Cardiac fibroblast (primary cell): ENCODE results near the gene RPGRIP1.
"Not testable (repeated sequence)": the region's sequence is repeated elsewhere in the genome, so short reads cannot be mapped to it uniquely, and the experiment has no call there.

Source experiments
- DNase-seq, 2 donors: peaks; one replicate each; pipeline versions ENCODE4 v3.0.0 to v3.0.0-alpha.2; 2010; ENCODE audit warnings: low read depth in 2 of 2
- H3K4me3 ChIP-seq, 2 donors: replicated peaks in 1 of 2; 1 replicate in 1 of 2; 2 replicates in 1 of 2; pipeline ENCODE4 v1.5.1; 2011; ENCODE audit warnings: low read depth in 2 of 2, low read length in 2 of 2, mild to moderate bottlenecking in 2 of 2, moderate library complexity in 1 of 2
- TF ChIP-seq, protein P1 (sequence below): IDR thresholded peaks from one replicate; pipeline ENCODE4 v1.5.1; 2011; ENCODE audit warnings: low read depth, mild to moderate bottlenecking, low read length, inconsistent platforms

The RPGRIP1 gene

DNA sequence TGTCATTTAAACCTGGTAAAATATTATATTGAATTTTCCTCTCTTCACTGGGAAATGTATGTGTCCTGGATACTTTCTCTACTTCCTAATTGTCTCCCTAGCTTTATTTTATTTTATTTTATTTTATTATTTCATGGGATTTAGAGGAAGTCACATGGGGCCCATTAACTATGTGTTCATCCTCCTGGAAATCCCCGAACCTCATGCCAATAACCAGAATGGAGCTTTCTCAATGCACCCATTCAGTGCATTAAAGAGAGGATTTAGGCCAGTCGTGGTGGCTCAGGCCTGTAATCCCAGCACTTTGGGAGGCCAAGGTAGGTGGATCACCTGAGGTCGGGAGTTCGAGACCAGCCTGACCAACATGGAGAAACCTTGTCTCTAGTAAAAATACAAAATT lies 1.3 kb upstream of the RPGRIP1 start:
- TF ChIP-seq, protein P1, sequence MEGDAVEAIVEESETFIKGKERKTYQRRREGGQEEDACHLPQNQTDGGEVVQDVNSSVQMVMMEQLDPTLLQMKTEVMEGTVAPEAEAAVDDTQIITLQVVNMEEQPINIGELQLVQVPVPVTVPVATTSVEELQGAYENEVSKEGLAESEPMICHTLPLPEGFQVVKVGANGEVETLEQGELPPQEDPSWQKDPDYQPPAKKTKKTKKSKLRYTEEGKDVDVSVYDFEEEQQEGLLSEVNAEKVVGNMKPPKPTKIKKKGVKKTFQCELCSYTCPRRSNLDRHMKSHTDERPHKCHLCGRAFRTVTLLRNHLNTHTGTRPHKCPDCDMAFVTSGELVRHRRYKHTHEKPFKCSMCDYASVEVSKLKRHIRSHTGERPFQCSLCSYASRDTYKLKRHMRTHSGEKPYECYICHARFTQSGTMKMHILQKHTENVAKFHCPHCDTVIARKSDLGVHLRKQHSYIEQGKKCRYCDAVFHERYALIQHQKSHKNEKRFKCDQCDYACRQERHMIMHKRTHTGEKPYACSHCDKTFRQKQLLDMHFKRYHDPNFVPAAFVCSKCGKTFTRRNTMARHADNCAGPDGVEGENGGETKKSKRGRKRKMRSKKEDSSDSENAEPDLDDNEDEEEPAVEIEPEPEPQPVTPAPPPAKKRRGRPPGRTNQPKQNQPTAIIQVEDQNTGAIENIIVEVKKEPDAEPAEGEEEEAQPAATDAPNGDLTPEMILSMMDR: no peak
- no peak overlapping the region for H3K4me3 ChIP-seq
- peak in 1 of 2 donors; percentile 42 for DNase-seq

DNA sequence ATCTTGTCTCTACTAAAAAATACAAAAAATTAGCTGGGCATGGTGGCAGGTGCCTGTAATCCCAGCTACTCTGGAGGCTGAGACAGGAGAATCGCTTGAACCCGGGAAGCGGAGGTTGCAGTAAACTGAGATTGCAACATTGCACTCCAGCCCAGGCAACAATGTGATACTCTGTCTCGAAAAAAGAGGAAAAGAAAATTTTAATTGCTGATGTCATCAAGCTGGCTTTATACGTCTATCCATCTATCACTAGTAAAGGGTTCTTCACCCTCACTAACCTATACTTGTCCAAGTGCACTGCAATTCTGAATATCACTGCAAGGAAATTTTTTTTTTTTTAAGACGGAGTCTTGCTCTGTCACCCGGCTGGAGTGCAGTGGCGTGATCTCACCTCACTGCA lies 2.0 kb downstream of the RPGRIP1 start:
- not testable (repeated sequence) for H3K4me3 ChIP-seq, DNase-seq

DNA sequence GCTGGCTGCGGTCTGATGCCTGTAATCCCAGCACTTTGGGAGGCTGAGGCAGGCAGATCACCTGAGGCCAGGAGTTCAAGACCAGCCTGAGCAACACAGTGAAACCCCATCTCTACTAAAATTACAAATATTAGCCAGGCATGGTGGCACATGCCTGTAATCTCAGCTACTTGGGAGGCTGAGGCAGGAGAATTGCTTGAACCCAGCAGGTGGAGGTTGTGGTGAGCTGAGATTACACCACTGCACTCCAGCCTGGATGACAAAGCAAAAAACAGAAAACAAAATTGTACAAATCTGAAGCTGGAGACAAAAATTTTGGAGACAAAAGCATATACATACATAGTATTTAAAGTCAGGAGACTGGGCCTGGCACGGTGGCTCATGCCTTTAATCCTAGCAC lies 6.6 kb downstream of the RPGRIP1 start:
- DNase-seq, H3K4me3 ChIP-seq: not testable (repeated sequence)

DNA sequence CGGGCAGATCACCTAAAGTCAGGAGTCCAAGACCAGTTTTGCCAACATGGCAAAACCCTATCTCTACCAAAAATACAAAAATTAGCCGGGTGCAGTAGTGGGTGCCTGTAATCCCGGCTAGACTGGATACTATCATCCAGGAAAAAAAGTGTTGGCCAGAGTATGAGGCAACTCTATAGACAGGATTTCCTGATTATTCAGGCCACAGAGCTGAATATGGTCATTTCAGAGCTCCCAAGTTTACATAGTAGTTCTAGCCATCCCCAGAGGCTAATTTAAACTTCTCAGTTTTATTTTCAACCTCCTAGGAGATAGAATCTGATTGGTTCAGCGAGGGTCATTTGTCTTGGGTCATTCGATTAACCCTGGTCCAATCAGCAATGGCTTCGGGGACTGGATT lies 7.3 kb downstream of the RPGRIP1 start:
- no peak overlapping the region for H3K4me3 ChIP-seq
- TF ChIP-seq, protein P1: no peak
- DNase-seq: no peak

DNA sequence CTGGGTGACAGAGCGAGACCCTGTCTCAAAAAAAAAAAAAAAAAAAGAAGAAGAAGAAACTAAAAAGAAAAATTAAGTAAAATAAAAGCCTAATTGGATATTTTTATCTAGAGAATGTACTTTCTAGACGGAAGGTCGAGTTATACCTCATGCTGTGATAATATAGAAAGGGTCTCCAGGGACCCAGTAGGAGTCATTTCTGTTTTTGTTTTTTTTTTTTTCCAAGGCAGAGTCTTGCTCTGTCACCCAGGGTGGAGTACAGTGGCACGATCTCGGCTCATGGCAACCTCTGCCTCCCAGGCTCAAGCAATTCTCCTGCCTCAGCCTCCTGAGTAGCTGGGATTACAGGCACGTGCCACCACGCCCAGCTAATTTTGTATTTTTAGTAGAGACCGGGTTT lies 14.1 kb downstream of the RPGRIP1 start:
- not testable (repeated sequence) for H3K4me3 ChIP-seq, DNase-seq

DNA sequence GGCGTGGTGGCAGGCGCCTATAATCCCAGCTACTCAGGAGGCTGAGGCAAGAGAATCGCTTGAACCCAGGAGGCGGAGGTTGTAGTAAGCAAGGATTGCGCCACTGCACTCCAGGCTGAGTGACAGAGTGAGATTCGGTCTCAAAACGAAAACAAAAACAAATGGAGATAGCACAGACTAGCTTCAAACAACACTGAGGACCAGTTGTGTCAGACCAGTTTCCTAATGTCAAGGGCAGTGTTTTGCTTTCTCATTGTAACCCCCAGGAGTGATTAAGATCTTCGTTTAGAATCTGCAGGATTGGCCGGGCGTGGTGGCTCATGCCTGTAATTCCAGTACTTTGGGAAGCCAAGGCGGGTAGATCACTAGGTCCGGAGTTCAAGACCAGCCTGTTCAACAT lies 18.5 kb downstream of the RPGRIP1 start:
- H3K4me3 ChIP-seq: no peak overlapping the region
- TF ChIP-seq, protein P1: no peak
- DNase-seq: no peak

DNA sequence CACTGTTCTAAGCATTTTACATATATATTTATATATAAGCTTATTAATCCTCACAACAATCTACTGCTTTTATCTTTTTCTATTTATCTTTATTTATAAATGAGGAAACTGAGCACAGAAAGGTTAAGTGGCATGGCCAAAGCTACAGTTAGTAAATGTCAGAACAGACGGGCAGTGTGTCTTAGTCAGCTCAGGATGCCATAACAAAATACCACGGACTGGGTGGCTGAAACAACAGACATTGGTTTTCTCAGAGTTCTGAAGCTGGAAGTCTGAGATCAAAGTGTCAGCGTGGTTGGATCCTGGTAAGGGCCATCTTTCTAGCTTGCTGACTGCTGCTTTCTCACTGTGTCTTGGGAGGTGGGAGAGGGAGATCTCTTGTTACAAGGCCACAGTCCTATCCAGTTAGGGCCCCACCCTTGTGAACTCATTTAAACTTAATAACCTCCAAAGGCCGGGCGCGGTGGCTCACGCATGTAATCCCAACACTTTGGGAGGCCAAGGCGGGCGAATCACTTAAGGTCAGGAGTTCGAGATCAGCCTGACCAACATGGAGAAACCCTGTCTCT lies 19.8 kb downstream of the RPGRIP1 start:
- DNase-seq: no peak
- TF ChIP-seq, protein P1: no peak
- no peak overlapping the region for H3K4me3 ChIP-seq

DNA sequence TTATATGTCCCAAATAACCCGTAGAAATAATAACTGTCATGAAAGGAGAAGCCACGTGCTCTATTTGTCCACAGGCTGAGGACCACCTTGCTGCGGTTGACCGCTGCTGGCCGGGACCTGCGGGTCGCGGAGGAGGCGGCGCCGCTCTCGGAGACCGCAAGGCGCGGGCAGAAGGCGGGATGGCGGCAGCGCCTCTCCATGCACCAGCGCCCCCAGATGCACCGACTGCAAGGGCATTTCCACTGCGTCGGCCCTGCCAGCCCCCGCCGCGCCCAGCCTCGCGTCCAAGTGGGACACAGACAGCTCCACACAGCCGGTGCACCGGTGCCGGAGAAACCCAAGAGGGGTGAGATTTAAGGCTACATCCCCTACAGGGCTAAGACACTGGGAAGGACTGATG lies 21.0 kb downstream of the RPGRIP1 start:
- no peak for DNase-seq
- TF ChIP-seq, protein P1: no peak
- peak overlapping the region in 1 of 2 donors; percentile 24 for H3K4me3 ChIP-seq
